Vagina (tissue), 2 donors: ENCODE data around the gene EDC4. TPM values are rescaled to one million over a fixed set of nuclear protein-coding genes. Genes with fewer than 3 reads are reported as not detected.
A peak's percentile ranks its signal among the peaks of the same experiment; 100 is the strongest.

Experiments
- DNase-seq, 2 donors: peaks; one replicate each; pipeline ENCODE4 v3.0.0-alpha.2; 2017; ENCODE audit errors: extremely low spot score in 2 of 2
- H3K27ac ChIP-seq: fragments of 200-600 bp; sonication (generic); one replicate; pipeline ENCODE4 v1.5.1; 2019
- H3K27me3 ChIP-seq: fragments of 200-600 bp; sonication (generic); one replicate; pipeline ENCODE4 v1.5.1; 2019
- H3K36me3 ChIP-seq, 2 donors: fragments of 200-600 bp; sonication (generic); one replicate each; pipeline ENCODE4 v1.5.1; 2017 to 2019
- H3K4me1 ChIP-seq: fragments of 200-600 bp; sonication (generic); one replicate; pipeline ENCODE4 v1.5.1; 2019
- H3K4me3 ChIP-seq, 2 donors: fragments of 200-600 bp; sonication (generic); 1 replicate in 1 of 2; 2 replicates in 1 of 2; pipeline ENCODE4 v1.5.1; 2016 to 2019
- H3K9me3 ChIP-seq: fragments of 200-600 bp; sonication (generic); one replicate; pipeline ENCODE4 v1.5.1; 2019
- POLR2A ChIP-seq, 2 donors: fragments of 450-650 bp; IDR thresholded peaks; one replicate each; pipeline ENCODE4 v1.6.1; 2017; ENCODE audit warnings: antibody characterized with exemption in 2 of 2, mild to moderate bottlenecking in 2 of 2, moderate library complexity in 2 of 2
- POLR2AphosphoS5 ChIP-seq, 2 donors: sonication (generic); formaldehyde crosslinking; IDR thresholded peaks; one replicate each; pipeline ENCODE4 v1.9.0; 2017; ENCODE audit warnings: antibody characterized with exemption in 2 of 2, mild to moderate bottlenecking in 2 of 2, low read depth in 1 of 2; ENCODE audit not compliant: insufficient read depth in 1 of 2
- intact Hi-C: fragments of 100-400 bp; cut with DNase I; formaldehyde crosslinking; loops from one replicate; pipeline ENCODE4 v1.15.1; 2023
- total RNA-seq: library from RNA; depleted of rRNA; stranded (reverse); fragments of >200 nt; gene quantifications from one replicate; pipeline ENCODE4 v1.2.3, GENCODE V29; 2016
- TF ChIP-seq, protein P1 (sequence below), 3 experiments: fragments of 450-650 bp in 2 of 3; fragments of 200-600 bp in 1 of 3; sonication (generic) in 1 of 3; IDR thresholded peaks; one replicate each; pipeline ENCODE4 v1.5.1; 2017 to 2019; ENCODE audit warnings: antibody characterized with exemption in 3 of 3, mild to moderate bottlenecking in 2 of 3, moderate library complexity in 2 of 3

Gene EDC4, protein sequence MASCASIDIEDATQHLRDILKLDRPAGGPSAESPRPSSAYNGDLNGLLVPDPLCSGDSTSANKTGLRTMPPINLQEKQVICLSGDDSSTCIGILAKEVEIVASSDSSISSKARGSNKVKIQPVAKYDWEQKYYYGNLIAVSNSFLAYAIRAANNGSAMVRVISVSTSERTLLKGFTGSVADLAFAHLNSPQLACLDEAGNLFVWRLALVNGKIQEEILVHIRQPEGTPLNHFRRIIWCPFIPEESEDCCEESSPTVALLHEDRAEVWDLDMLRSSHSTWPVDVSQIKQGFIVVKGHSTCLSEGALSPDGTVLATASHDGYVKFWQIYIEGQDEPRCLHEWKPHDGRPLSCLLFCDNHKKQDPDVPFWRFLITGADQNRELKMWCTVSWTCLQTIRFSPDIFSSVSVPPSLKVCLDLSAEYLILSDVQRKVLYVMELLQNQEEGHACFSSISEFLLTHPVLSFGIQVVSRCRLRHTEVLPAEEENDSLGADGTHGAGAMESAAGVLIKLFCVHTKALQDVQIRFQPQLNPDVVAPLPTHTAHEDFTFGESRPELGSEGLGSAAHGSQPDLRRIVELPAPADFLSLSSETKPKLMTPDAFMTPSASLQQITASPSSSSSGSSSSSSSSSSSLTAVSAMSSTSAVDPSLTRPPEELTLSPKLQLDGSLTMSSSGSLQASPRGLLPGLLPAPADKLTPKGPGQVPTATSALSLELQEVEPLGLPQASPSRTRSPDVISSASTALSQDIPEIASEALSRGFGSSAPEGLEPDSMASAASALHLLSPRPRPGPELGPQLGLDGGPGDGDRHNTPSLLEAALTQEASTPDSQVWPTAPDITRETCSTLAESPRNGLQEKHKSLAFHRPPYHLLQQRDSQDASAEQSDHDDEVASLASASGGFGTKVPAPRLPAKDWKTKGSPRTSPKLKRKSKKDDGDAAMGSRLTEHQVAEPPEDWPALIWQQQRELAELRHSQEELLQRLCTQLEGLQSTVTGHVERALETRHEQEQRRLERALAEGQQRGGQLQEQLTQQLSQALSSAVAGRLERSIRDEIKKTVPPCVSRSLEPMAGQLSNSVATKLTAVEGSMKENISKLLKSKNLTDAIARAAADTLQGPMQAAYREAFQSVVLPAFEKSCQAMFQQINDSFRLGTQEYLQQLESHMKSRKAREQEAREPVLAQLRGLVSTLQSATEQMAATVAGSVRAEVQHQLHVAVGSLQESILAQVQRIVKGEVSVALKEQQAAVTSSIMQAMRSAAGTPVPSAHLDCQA (N-terminal part only)
- 71.9 TPM for total RNA-seq

DNA sequence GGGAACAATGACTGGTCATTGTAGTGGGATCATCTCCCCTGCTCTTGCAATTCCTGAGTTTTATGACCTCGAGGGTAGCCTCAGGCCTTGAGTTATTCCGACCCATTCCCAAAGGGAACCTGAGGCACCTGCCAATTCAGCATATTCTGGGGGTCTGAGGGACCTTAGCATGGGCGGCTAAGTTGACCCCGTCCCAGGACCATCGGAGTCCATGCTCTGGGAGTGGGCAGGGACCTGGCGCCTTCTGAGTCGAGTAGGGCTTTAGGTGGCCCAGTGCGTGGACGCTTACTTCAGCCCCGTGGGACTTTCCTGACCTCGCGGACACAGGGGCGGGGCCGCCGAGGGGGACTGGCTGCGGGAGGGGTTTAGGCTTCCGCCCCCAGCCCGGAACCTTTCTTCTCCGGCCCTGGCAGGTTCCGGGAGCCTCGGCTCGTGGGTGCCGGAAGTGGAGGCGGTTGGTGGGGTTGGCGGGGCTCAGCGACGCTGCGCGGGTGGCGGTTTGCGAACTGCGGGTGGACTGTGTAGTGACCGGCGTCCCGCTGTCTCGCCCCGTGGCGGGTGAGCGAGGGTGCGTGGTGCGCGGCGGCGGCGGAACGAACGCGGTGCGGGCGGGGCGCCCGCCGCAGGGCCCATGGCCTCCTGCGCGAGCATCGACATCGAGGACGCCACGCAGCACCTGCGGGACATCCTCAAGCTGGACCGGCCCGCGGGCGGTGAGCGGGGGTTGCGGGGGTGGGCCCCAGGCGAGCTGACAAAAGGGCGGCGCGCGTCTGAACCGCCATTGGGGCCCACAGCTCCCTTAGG, at the start of gene EDC4:
Gene EDC4, plus strand, starts transcription at position 422 of the 804 bp plus-strand sequence. Its CDS starts 210 bp downstream, at position 632.
- Histone ChIP-seq H3K27me3 (no peaks in the 10 kb centered on the region), H3K27ac (peak within 1 kb of the TSS; percentile 73), H3K4me1 (peaks cover 40% of the 10 kb centered on the region), H3K4me3 (peak within 1 kb of the TSS; percentile 78 to 94), H3K36me3 (peaks cover 0 to 50% of the 10 kb centered on the region in 2 donors), H3K9me3 (no peaks in the 10 kb centered on the region)
- TF ChIP-seq POLR2AphosphoS5 (IDR thresholded peaks at IDR 0.05; ENCODE audit: insufficient read depth in 1 of 2, low read depth in 1 of 2) (peak; percentile 64 to 66), POLR2A (IDR thresholded peaks at IDR 0.05) (peak in 1 of 2 donors; percentile 20)
- TF ChIP-seq, protein P1, sequence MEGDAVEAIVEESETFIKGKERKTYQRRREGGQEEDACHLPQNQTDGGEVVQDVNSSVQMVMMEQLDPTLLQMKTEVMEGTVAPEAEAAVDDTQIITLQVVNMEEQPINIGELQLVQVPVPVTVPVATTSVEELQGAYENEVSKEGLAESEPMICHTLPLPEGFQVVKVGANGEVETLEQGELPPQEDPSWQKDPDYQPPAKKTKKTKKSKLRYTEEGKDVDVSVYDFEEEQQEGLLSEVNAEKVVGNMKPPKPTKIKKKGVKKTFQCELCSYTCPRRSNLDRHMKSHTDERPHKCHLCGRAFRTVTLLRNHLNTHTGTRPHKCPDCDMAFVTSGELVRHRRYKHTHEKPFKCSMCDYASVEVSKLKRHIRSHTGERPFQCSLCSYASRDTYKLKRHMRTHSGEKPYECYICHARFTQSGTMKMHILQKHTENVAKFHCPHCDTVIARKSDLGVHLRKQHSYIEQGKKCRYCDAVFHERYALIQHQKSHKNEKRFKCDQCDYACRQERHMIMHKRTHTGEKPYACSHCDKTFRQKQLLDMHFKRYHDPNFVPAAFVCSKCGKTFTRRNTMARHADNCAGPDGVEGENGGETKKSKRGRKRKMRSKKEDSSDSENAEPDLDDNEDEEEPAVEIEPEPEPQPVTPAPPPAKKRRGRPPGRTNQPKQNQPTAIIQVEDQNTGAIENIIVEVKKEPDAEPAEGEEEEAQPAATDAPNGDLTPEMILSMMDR (IDR thresholded peaks at IDR 0.05): peak in 1 of 3 experiments; percentile 29
- intact Hi-C loops: no loop called here
- DNase-seq: peak in 1 of 2 donors; percentile 89

DNA sequence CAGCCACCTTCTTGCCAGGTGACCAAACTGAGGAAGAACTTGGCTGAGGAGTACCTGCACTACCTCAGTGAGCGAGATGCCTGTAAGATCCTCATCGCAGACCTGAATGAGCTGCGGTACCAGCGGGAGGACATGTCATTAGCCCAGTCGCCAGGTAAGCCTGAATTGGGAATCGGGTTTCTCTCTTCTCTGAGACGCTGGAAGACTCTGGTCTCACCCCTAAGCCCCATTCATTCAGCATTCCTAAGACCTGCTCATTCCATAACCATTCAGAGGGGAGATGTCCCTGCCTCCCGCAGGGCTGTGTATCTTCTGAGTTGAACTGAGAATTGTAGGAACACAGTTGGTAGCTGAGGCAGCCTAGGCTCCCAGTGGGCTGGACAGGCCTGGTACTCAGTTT, 47.7 kb upstream of the EDC4 start:
- H3K27ac ChIP-seq: no peak overlapping the region
- DNase-seq: no peak
- H3K36me3 ChIP-seq: peaks cover 0 to 21% of the 10 kb centered on the region in 2 donors
- H3K4me3 ChIP-seq: no peak overlapping the region
- intact Hi-C loops: no loop called here
- H3K9me3 ChIP-seq: no peaks in the 10 kb centered on the region
- H3K27me3 ChIP-seq: no peaks in the 10 kb centered on the region
- H3K4me1 ChIP-seq: no peaks in the 10 kb centered on the region
- TF ChIP-seq, protein P1 (IDR thresholded peaks at IDR 0.05): no peak
- TF ChIP-seq POLR2AphosphoS5 (IDR thresholded peaks at IDR 0.05; ENCODE audit: insufficient read depth in 1 of 2, low read depth in 1 of 2) (no peak), POLR2A (IDR thresholded peaks at IDR 0.05) (no peak)

DNA sequence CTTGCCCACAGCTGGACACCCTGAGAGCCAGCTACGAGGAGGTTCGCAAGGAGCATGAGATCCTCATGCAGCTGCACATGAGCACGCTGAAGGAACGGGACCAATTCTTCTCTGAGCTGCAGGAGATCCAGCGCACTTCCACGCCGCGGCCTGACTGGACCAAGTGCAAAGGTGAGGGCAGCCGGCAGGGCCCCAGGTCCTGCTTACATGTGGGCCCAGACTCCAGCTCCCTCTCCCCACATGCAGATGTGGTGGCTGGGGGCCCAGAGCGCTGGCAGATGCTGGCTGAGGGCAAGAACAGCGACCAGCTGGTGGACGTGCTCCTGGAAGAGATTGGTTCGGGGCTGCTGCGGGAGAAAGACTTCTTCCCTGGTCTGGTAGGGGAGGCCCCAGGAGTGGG, 46.9 kb upstream of the EDC4 start:
- intact Hi-C loops: no loop called here
- no peak overlapping the region for H3K27ac ChIP-seq

DNA sequence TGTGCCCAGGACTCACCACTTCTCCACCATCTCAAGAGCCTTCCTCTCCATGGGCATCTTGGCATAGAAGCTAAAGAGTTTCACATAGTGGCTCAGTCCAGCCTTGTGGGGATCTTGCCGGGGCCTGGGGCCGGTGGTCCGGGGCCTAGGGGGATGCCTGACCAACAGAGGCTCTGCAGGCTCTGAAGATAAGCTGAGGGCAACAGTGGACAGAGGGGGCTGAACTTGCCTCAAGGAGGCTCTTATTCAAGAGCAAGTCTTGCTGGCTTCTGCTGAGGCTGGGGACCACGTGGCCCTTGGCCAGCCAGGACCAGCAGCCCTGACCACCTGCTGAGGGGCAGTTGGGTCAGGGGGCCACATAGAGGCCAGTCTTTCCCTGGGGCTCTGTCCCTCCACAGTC, 44.2 kb upstream of the EDC4 start:
- TF ChIP-seq POLR2A (IDR thresholded peaks at IDR 0.05): no peak
- TF ChIP-seq, protein P1 (IDR thresholded peaks at IDR 0.05): no peak
- TF ChIP-seq POLR2AphosphoS5 (IDR thresholded peaks at IDR 0.05; ENCODE audit: insufficient read depth in 1 of 2, low read depth in 1 of 2): no peak
- Histone ChIP-seq H3K9me3 (no peaks in the 10 kb centered on the region), H3K36me3 (peaks cover 0 to 43% of the 10 kb centered on the region in 2 donors), H3K4me3 (no peak overlapping the region), H3K4me1 (peaks cover 13% of the 10 kb centered on the region), H3K27ac (no peak overlapping the region), H3K27me3 (no peaks in the 10 kb centered on the region)
- intact Hi-C loops: no loop called here
- no peak for DNase-seq

More for the DNA sequence above, 46.9 kb upstream of the EDC4 start:
- H3K9me3 ChIP-seq: no peaks in the 10 kb centered on the region
- no peak for DNase-seq
- peaks cover 0 to 29% of the 10 kb centered on the region in 2 donors for H3K36me3 ChIP-seq
- no peaks in the 10 kb centered on the region for H3K27me3 ChIP-seq
- no peak overlapping the region for H3K4me3 ChIP-seq
- H3K4me1 ChIP-seq: no peaks in the 10 kb centered on the region
- no peak for TF ChIP-seq POLR2AphosphoS5 (IDR thresholded peaks at IDR 0.05; ENCODE audit: insufficient read depth in 1 of 2, low read depth in 1 of 2)
- TF ChIP-seq, protein P1 (IDR thresholded peaks at IDR 0.05): no peak
- TF ChIP-seq POLR2A (IDR thresholded peaks at IDR 0.05): no peak
